ENCODE data around the gene RCAN2.
"Not testable (repeated sequence)": the region's sequence is repeated elsewhere in the genome, so short reads cannot be mapped to it uniquely, and the experiment has no call there.

RCAN2 gene

GRCh38 chr6:46338131-46338530, 153.1 kb downstream of the RCAN2 start:
- peak; percentile 54 for DNase-seq
- TF ChIP-seq EZH2phosphoT487 (IDR thresholded peaks at IDR 0.05; ENCODE audit: low read length) (no peak), CTCF (IDR thresholded peaks at IDR 0.05; ENCODE audit: low read length) (no peak), EZH2 (optimal IDR thresholded peaks at IDR 0.05; ENCODE audit: low read depth, low read length) (no peak)
- Histone ChIP-seq H3K9me2 (replicated peaks; ENCODE audit: insufficient read depth, low read length) (no peaks in the 10 kb centered on the region), H3K9me3 (replicated peaks; ENCODE audit: insufficient read depth, low read length) (no peaks in the 10 kb centered on the region), H3K4me3 (ENCODE audit: low read length) (no peak overlapping the region), H3K4me1 (ENCODE audit: low read length) (peaks cover 10% of the 10 kb centered on the region; the same call in 1 of the 2 replicates), H3K36me3 (replicated peaks; ENCODE audit: insufficient read depth, low read length) (no peaks in the 10 kb centered on the region), H3K9ac (ENCODE audit: low read length) (no peak overlapping the region), H2AFZ (ENCODE audit: low read length) (no peak overlapping the region), H4K20me1 (ENCODE audit: insufficient read depth, low read length) (no peaks in the 10 kb centered on the region), H3K4me2 (ENCODE audit: low read depth, low read length) (0 out of 2 replicates have a peak overlapping the region, but pooled peaks have one; percentile 6), H3K27ac (ENCODE audit: low read length) (peak overlapping the region; percentile 26; the same call in 1 of the 2 replicates), H3K79me2 (ENCODE audit: low read length) (no peaks in the 10 kb centered on the region), H3K27me3 (replicated peaks; ENCODE audit: insufficient read depth, low read length) (no peaks in the 10 kb centered on the region), H3F3A (ENCODE audit: insufficient read depth, low read length) (no peaks in the 10 kb centered on the region)

GRCh38 chr6:46334442-46334841, 156.8 kb downstream of the RCAN2 start:
- H3F3A ChIP-seq (ENCODE audit: insufficient read depth, low read length): no peaks in the 10 kb centered on the region
- H2AFZ ChIP-seq (ENCODE audit: low read length): no peak overlapping the region
- H3K79me2 ChIP-seq (ENCODE audit: low read length): no peaks in the 10 kb centered on the region
- H3K4me3 ChIP-seq (ENCODE audit: low read length): no peak overlapping the region
- no peaks in the 10 kb centered on the region for H3K9me3 ChIP-seq (replicated peaks; ENCODE audit: insufficient read depth, low read length)
- H4K20me1 ChIP-seq (ENCODE audit: insufficient read depth, low read length): no peaks in the 10 kb centered on the region
- no peak overlapping the region for H3K4me2 ChIP-seq (ENCODE audit: low read depth, low read length)
- H3K27ac ChIP-seq (ENCODE audit: low read length): no peak overlapping the region
- DNase-seq: no peak
- no peak overlapping the region for H3K9ac ChIP-seq (ENCODE audit: low read length)
- H3K36me3 ChIP-seq (replicated peaks; ENCODE audit: insufficient read depth, low read length): no peaks in the 10 kb centered on the region
- TF ChIP-seq EZH2phosphoT487 (IDR thresholded peaks at IDR 0.05; ENCODE audit: low read length): no peak
- TF ChIP-seq EZH2 (optimal IDR thresholded peaks at IDR 0.05; ENCODE audit: low read depth, low read length): no peak
- TF ChIP-seq CTCF (IDR thresholded peaks at IDR 0.05; ENCODE audit: low read length): no peak
- no peaks in the 10 kb centered on the region for H3K9me2 ChIP-seq (replicated peaks; ENCODE audit: insufficient read depth, low read length)
- no peaks in the 10 kb centered on the region for H3K27me3 ChIP-seq (replicated peaks; ENCODE audit: insufficient read depth, low read length)
- peaks cover 10% of the 10 kb centered on the region; the same call in 1 of the 2 replicates for H3K4me1 ChIP-seq (ENCODE audit: low read length)

- no peak overlapping the region for H3K27ac ChIP-seq (ENCODE audit: low read length)
- TF ChIP-seq CTCF (IDR thresholded peaks at IDR 0.05; ENCODE audit: low read length) (no peak), EZH2phosphoT487 (IDR thresholded peaks at IDR 0.05; ENCODE audit: low read length) (no peak), EZH2 (optimal IDR thresholded peaks at IDR 0.05; ENCODE audit: low read depth, low read length) (no peak)
- H3K9me3 ChIP-seq (replicated peaks; ENCODE audit: insufficient read depth, low read length): no peaks in the 10 kb centered on the region
- no peak overlapping the region for H3K4me2 ChIP-seq (ENCODE audit: low read depth, low read length)
- H3K9ac ChIP-seq (ENCODE audit: low read length): no peak overlapping the region
- no peaks in the 10 kb centered on the region for H3K79me2 ChIP-seq (ENCODE audit: low read length)
- H2AFZ ChIP-seq (ENCODE audit: low read length): no peak overlapping the region
- H3K4me3 ChIP-seq (ENCODE audit: low read length): no peak overlapping the region
- H3F3A ChIP-seq (ENCODE audit: insufficient read depth, low read length): no peaks in the 10 kb centered on the region
- H3K36me3 ChIP-seq (replicated peaks; ENCODE audit: insufficient read depth, low read length): no peaks in the 10 kb centered on the region
- no peaks in the 10 kb centered on the region for H3K9me2 ChIP-seq (replicated peaks; ENCODE audit: insufficient read depth, low read length)
- DNase-seq: no peak
- H3K4me1 ChIP-seq (ENCODE audit: low read length): peaks cover 10% of the 10 kb centered on the region; the same call in 1 of the 2 replicates
- no peaks in the 10 kb centered on the region for H3K27me3 ChIP-seq (replicated peaks; ENCODE audit: insufficient read depth, low read length)
- H4K20me1 ChIP-seq (ENCODE audit: insufficient read depth, low read length): no peaks in the 10 kb centered on the region
Measured at GRCh38 chr6:46333481-46333880, 157.8 kb downstream of the RCAN2 start.

GRCh38 chr6:46332448-46332847, 158.8 kb downstream of the RCAN2 start:
- not testable (repeated sequence) for H3F3A ChIP-seq (ENCODE audit: insufficient read depth, low read length); H3K9me2 ChIP-seq (replicated peaks; ENCODE audit: insufficient read depth, low read length); H3K9me3 ChIP-seq (replicated peaks; ENCODE audit: insufficient read depth, low read length)

More at GRCh38 chr6:46332448-46332847, 158.8 kb downstream of the RCAN2 start:
- DNase-seq; H4K20me1 ChIP-seq (ENCODE audit: insufficient read depth, low read length); H3K9ac ChIP-seq (ENCODE audit: low read length); H3K27ac ChIP-seq (ENCODE audit: low read length); H3K4me3 ChIP-seq (ENCODE audit: low read length); H3K36me3 ChIP-seq (replicated peaks; ENCODE audit: insufficient read depth, low read length); H3K79me2 ChIP-seq (ENCODE audit: low read length); H3K27me3 ChIP-seq (replicated peaks; ENCODE audit: insufficient read depth, low read length); H3K4me2 ChIP-seq (ENCODE audit: low read depth, low read length); H3K4me1 ChIP-seq (ENCODE audit: low read length); H2AFZ ChIP-seq (ENCODE audit: low read length): not testable (repeated sequence)
